HG02870 (cell line): Measurements from ENCODE around the gene CARD10.

Experiments used
- ATAC-seq: cut with Tn5 transposase; IDR thresholded peaks from one replicate; pipeline ENCODE4 v1.9.1; 2021; ENCODE audit warnings: mild to moderate bottlenecking, moderate library complexity; ENCODE audit not compliant: unreplicated experiment

The CARD10 gene

DNA sequence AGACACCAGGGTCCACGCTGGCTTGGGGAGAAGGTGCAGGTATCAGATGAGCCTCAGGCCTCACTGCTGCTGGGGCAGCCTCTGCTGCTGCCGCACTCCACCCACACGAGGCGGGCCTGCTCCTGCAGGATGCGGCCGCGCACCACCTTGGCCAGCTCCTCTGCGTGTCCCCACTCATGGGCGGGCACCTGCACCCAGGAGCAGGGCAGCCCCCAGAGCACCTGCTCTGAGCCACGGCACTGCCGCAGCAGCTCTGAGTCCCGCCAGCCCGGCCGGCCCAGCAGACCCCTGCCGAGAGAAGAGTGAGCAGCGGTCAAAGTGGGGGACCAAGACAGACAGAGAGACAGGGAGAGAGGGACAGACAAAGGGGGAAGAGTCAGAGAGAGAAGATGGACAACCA lies 28.1 kb downstream of the CARD10 start:
- no peak for ATAC-seq

DNA sequence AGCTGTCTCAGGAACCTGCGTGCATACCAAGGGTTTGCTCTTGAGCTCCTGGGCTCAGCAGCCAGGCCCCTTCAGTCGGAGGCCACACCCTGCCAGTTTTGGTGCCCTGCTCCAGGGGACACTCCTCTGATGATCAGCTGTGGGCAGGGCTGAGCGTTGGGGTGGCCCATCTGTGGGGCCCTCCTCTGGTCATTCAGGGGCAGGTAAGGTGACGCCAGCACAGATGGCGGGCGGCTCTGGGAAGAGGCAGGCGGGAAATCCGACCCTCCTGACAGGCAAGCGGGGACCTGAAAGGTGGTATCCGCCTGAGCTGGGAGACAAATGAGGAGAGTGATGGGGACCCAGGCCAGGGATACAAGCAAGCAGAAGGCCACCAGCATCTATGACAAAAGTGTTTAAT lies 29.2 kb downstream of the CARD10 start:
- no peak for ATAC-seq

DNA sequence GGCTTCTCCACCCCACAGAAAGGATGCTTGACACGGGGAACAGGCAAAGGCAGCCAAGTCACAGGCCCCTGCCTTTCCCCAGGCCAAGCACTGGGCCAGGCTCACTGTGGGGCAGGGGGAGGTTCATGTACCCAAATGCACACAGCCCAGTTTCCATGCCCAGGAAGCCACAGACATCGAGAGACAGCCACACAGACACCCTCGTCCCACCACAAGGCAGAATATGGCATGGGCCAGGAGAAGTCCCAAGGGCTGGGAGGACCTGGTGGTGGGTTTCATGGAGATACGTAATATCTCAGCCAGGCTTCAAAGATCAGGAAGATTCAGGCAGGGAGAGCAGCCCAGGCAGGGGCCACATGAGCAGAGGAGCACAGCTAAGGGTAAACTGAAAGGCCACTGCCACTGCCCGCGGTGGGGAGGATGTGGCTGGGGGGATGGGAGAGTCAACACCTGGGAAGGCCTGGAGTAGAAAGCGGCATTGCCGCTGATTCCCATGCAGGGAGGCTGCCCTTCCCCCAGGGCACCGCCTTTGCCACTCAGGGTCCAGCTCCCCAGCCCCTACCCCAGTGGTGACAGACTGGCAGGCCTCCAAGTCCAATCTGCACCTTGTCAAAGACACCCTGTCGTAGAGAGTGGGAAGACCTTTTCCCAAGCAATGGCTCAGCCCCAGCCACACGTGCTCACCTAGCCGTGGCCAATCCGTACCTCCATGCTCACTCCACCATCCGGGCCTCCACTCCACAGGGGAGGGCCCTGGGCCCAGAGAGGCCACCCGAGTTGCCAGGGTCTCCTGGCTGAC lies 30.7 kb downstream of the CARD10 start:
- no peak for ATAC-seq

- ATAC-seq: no peak
Observed at GRCh38 chr22:37487571-37487970, 31.6 kb downstream of the CARD10 start.

DNA sequence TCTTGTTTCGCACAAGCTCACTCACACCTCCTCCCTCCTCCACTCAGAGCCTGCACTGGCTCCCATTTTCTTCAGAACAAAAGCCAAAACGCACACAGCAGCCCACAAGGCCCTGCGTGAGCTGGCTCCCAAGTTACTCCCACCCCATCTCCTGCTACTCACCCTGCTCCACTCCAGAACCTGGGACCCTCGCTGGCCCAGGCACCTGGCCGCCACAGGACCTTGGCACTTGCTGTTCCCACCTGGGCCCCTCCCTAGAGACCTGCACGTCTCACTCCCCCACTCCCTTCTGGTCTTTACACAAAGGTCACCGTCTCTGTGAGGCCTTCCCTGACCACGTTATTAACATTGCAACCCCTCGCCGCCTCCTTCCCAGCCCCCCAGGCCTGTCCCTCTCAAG lies 32.1 kb downstream of the CARD10 start:
- ATAC-seq: no peak

DNA sequence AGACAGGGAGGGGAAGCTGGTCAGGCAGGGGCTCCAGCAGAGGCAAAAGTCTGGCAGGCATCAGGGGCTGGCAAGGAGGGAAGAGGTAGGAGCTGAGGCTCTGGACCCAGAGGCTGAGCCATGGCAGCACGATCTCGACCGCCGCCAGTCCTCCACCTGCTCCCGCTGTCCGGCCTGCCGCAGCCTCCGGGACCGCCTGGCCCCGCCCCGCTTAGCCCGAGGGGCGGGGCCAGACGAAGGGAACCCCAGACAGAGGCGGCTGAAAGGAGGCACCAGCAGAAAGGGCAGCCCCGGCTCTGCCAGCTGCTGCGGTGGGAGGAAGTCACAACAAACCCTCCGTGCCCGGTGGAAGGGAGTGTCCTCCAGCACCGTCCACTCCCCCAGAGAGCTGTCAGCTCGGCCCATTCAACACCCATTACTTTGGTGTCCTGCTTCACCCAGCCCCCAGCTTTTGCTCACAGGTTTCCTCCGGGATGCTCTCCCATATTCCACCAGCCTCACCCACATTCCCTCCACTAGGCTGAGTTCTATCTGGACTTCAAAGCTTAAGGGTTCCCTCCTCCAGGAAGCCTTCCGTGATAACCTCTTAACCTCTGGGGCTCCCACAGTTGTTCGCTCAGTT lies 32.9 kb downstream of the CARD10 start, which contains the start of gene MFNG:
Gene MFNG (minus strand): TSS at position 161 of the 622 bp plus-strand sequence. CDS start 207 bp downstream, outside the sequence.
- ATAC-seq: no peak

DNA sequence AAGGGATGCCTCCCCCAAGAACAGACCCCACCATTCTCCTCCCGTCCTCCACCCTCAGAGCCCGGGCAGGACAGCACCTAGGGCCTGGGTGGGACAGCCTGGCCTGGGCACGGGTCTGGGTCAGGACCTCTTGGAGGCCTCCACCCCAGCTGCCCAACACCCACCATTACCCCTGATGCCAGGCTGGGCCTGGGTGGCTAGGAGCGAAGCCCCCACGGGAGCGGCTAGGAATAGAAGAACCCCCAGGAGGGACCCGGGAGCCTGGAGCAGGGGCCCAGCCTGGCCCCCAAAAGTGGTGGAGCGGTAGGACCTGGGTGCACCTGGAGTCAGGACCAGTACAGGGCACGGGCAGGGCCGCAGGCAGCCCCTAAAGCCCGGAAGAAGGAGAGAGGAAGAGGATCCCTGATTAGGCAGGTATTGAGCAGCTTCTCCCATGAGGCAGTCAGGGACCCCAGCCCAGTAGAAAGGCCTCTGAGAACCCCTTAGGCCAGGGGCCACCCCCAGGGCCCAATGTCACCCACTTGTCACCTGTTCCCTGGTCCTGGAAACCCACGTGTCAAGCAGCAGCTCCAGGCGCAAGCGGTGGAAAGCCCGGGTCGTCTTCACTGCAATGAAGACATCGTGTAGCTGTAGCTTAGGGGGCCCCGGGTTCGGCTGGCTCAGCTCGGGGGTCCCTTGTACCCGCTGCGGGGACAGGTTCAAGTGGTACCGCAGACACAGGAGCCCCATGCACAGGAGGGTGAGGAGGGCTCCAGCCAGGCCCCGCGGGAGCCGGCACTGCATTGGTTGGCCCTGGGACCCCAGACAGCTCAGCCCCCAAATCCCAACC lies 33.6 kb downstream of the CARD10 start:
- ATAC-seq: no peak

- peak; percentile 38 for ATAC-seq
Observed at GRCh38 chr22:37484480-37485394, 34.5 kb downstream of the CARD10 start.

DNA sequence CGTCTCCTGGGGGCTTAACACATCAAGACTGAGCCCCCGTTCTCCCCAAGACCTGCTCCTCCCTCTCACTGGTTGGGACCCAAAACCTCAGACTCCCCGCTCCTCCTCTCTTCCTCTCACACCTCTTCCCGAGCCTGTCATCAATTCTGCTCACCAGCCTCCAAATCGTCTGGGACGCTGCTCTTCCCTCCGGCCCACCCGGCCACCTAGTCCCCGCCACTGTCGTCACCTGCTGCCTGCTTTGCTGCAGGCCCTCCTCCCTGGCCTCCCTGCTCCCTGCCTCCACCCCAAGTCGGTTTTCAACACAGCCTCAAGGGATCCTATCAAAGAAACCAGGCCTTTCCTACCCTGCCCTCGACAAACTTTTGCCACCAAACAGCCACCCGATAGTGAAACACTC lies 36.2 kb downstream of the CARD10 start:
- no peak for ATAC-seq

DNA sequence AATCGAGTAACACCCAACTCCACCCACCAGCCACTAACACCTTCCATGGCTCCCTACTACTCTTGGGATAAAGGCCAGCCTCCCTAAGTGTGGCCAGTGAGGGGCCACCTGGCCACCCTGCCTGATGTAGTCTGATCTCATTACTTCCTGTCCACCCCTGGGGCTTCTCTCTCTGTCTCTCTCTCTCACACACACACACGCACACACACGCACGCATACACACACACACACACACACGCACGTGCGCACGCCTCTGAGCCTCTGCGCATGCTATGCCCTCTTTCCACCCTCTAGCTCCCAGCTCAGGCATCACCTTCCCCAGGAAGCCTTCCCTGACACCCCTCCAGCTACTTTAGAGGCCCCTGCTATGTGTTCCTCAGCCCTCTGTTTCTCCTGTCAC lies 37.0 kb downstream of the CARD10 start:
- no peak for ATAC-seq

- no peak for ATAC-seq
Observed at GRCh38 chr22:37481347-37481907, 37.8 kb downstream of the CARD10 start.

- ATAC-seq: no peak
Observed at GRCh38 chr22:37480387-37481346, 38.5 kb downstream of the CARD10 start.

DNA sequence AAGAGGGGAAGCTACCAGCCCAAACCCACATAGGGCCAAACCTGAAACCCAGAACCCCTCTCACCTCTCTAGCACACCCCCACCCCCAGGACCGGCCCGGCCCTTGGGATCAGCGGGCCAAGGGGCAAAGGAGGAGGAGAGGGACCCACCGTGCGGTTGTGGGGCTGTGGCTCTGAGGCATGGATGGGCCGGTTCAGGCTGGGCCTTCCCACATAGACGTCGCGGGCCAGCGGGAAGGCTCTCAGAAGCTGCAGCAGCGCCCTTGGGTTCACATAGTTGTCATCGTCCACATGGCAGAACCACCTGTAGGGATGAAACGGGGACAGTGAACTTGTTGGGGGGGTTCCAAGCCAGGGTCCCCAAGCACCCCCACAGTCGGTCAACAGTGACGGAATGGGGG lies 40.0 kb downstream of the CARD10 start:
- no peak for ATAC-seq

DNA sequence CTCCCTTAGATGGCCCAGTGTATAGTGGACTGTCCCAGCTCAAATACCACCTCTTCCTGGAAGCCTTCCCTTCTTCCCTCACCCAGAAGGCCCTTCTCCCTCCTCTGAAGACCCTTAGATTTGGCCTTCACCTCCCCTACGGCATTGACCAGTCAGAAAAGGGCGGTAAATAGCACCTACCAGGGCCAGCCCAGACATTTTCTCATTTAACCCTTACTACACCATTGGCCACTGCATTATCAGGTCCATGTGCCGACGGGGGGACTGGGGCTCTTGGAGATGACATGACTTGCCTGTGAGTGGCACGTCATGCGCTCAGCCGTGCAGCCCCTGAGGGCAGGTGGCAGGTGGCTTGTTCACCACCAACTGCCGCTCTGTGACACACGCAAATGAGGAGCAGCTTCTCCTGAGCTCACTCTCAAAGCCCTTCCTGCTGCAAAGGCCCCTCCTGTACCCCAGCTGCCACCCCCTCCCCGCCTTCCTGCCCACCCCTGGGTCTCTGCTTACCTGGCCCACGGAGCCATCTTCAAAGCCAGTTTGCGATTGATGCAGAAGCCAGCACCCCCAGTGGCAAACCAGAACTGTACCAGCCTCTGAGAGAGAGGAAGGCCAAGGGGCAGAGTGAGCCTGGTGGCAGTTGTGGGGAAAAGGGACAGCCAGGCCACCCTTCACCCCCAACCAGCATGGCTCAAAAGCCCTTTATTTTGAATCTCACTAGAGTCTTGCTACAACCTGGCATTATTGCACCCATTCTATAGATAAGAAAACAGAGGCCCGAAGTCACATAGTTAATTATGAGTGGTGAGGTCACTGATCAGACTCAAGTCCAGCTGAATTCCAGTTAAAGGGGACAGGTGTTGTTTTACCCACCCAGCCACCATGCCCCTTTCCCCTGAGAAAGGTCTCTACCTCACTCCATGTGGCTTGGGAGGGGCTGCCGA lies 42.6 kb downstream of the CARD10 start:
- no peak for ATAC-seq

DNA sequence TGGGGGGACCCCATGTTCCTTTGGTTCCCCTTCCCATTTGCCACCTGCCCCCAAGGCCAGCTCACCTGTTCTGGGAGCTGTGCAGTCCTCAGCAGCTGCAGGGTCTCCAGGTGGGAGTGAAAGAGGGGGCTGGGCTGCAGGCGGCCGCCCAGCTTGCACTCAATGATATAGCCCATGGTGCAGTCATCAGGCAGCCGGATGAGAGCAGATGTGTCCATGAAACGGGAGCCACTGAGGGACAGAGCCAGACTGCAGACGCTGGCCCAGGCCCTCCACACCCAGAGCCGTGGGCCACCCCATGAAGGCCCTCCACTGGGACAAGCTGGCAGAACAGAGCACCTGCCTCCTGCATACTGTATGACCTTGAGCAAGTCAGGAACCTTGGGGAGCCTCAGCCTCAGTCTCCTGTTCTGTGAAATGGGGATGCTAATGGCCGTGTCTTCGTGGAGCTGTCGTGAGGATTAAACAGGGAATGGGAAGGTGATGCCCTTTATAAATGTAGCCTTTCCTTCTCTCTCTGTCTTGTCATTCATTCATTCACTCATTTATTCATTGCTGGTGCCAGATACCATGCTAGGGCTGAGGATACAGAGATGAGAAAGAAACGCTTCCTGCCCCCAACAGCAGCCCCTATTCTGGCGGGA lies 44.6 kb downstream of the CARD10 start:
- ATAC-seq: no peak

- ATAC-seq: no peak
Observed at GRCh38 chr22:37473437-37473946, 45.7 kb downstream of the CARD10 start.

DNA sequence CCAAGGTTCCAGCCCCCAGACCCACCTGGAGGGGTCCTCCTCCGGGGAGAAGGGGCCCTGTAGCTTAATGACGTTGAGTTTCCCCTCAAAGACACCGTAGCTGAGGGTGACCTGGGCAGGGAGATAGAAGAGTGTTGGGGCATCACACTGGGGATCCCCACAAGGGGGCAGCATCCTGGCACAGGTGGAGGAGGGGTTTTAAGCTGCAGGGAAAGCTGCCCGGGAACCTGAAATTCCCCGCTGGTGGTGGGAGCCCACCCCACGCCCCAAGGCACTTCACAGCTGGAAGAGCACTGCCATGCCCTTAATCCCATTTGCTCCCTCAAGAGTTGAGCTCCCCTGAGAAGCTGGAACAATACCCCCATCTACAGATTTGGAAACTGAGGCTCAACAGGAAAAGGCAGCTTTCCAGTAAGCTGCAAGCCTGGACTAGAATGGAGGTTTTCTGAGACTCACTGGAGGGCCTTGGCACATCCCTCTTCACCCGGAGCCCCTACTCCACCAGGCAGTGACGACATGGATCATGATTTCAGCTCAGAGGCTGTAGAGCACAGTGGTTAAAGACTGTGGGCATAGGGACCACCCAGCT lies 46.7 kb downstream of the CARD10 start:
- ATAC-seq: no peak
